Stimulated activated CD4-positive, alpha-beta T cell treated with anti-CD3 and anti-CD28 coated beads, TNF-alpha, amount 100 ng/mL, for 24 hours (primary cell): ENCODE measurements around the gene CLEC18B.
"Not testable (repeated sequence)": the region's sequence is repeated elsewhere in the genome, so short reads cannot be mapped to it uniquely, and the experiment has no call there.

Experiments used
- DNase-seq, 3 experiments: peaks; one replicate each; pipeline ENCODE4 v3.0.0-alpha.2; 2020; ENCODE audit warnings: low read depth in 3 of 3

Gene CLEC18B

DNA sequence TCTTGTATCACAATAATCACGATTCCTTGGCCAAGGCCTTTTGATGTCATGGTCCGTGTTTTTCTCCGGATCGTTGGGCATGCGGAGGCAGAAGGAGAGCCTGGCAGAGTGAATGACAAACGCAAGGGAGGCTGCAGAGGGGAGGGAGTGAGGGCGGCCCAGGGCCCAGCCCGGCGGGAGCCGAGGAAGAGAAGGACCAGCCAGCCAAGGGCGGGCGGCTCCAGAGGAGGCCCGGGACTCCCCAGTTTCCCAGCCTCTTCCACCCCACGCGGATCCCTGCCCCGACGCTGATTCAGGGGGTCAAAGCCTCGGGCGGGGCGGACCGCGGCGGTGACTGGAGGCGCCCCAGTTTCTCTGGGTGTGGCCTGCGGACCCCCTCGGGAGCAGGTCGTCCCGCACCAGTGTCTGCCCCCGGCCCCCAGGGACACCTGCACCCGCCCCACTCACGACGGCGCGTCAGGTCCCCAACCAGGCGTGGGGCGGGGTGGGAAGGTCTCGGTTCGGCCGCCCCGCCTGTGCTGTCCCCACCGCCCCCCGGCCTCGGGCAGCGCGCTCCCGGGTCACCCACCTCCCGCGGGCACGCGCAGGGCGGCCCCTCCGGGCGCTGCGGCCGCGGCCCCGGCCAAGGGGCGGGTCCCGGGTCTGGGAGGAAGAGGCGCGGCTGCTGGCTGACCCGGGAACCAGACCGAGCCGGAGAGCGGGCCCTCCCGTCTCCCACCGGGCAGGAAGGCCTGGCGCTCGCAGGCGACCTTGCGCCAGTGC is 14.5 kb downstream of the CLEC18B start:
- DNase-seq: not testable (repeated sequence)

GRCh38 chr16:74404148-74404933 is 16.9 kb downstream of the CLEC18B start:
- DNase-seq: not testable (repeated sequence)

DNA sequence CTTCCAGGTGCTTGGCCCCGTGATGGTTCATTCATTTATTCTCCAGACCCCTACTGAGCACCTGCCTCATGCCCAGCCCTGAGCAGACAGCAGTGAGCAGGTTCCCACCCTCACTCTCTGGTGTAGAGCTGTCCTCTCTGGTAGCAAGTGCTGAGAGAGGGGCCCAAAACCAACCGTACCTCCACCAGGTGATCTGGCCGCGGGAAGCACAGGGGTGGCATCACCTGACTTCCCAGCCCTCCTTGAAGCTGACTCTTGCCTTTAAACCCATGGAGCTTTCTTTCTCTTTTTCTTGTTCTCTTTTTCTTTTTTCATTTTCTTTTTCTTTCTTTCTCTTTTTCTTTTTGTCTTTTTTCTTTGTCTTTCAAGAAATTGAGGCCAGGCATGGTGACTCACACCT is 21.0 kb downstream of the CLEC18B start:
- DNase-seq: not testable (repeated sequence)

GRCh38 chr16:74398212-74398895 is 22.9 kb downstream of the CLEC18B start:
- DNase-seq: not testable (repeated sequence)

DNA sequence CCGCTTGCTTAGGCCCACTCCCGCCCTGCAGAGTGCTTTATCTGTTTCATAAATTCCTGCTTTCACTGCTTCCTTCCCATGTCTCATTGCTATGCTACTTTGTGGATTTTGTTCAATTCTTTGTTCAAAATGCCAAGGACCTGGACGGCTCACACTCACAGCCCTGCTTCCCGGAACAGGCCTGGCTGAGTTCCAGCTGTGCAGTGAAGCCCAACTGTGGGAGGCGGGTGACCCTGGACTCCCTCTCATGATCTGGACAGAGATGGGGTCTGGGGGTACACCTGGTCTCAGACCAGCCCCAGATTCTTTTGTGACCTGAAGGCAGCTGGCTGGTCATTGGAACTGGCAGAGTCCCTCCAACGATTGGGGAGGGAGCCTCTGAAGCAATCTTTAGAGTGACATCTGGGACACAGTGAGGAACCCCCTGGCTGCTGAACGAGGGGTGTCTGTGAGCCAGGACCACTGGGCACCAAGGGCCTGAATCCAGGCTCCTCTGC is 24.7 kb downstream of the CLEC18B start:
- DNase-seq: not testable (repeated sequence)

GRCh38 chr16:74394604-74395003 is 26.7 kb downstream of the CLEC18B start:
- DNase-seq: not testable (repeated sequence)

DNA sequence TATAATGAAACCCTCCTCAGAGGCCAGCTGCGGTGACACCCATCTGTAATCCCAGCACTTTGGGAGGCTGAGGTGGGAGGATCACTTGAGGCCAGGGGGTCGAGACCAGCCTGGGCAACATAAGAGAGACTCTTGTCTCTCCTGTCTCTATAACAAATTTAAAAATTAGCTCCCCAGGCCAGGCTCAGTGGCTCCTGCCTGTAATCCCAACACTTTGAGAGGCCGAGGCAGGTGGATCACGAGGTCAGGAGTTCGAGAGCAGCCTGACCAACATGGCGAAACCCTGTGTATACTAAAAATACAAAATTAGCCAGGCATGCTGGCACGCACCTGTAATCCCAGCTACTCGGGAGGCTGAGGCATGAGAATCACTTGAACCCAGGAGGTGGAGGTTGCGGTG is 27.1 kb downstream of the CLEC18B start:
- not testable (repeated sequence) for DNase-seq

- not testable (repeated sequence) for DNase-seq
Measured at GRCh38 chr16:74391454-74392050, 29.7 kb downstream of the CLEC18B start.

DNA sequence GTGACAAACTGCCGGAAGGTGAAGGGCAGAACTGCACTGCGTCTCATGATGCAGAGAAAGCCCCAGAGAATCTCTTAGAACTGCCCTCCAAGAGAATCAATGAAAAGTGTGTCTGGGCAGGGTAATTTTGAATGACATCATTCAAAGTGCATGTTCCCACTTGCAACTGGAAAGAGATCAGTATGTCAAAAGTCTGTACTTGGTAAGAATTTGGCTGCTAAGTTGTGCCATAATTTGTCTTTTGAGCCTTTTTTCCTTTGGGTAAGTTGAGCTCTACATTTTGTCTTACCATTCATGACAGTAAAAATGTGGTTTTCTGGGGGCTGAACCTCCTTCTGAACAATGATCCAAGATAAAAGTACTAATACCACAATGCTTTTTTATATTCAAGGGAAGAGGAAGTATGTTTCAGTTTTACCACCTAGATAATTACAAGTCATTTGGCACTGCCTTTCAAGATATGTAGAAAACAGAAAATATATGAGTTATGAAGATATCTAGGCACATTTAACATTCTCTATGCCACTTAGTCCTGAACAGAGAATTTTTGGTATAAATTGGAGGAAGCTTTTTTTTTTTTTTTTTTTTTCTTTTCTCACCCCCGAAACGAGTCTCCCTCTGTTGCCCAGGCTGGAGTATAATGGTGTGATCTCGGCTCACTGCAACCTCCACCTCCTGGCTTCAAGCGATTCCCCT is 38.8 kb downstream of the CLEC18B start:
- not testable (repeated sequence) for DNase-seq

- DNase-seq: not testable (repeated sequence)
Measured at GRCh38 chr16:74373847-74374184, 47.5 kb downstream of the CLEC18B start.

DNA sequence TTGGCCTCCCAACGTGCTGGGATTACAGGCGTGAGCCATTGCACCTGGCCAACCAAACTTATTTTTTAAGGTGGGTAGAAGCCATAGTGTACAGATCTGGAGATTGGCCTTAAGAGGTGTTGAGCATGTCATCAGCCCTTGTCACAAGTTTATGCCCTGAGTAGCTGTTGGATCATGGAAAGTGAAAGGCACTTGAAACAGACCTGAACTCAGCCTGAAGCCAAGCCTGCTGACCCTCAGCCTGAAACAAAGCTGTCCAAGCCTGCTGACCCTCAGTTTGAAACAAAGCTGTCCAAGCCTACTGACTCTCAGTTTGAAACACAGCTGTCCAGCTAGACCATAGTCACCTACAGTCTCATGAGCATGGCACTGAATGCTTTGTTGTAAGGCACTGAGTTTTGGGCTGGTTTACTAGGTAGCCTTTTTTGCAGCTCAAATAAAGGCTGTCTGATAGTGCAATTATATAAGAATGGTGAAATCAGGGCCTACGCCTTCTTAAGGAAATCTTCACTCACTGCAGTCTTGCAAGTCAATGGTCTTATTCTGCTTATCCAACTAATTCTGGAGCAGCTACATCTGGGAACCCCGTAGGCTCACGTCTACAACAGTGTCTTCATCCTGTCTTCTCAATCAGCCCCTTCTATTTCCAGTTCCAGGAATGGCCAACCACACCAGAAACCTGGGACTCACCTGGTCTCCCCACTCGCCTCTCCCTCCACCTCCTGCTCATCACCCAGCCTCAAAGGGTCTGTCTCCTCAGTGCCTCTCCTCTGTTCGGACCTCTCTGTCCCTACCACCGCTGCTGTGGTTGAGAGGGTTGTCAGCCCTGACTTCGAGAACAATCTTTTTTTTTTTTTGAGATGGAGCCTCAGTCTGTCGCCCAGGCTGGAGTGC is 48.1 kb downstream of the CLEC18B start:
- no peak for DNase-seq

GRCh38 chr16:74372369-74372768 is 48.9 kb downstream of the CLEC18B start:
- no peak for DNase-seq

- DNase-seq: not testable (repeated sequence)
Measured at GRCh38 chr16:74370338-74371135, 50.7 kb downstream of the CLEC18B start.

- peak; percentile 92 to 97 (median 96) for DNase-seq
Measured at GRCh38 chr16:74368002-74368911, 53.0 kb downstream of the CLEC18B start.

- DNase-seq: peak in 2 of 3 experiments; percentile 7 to 16
Measured at GRCh38 chr16:74367469-74368001, 53.7 kb downstream of the CLEC18B start.

- not testable (repeated sequence) for DNase-seq
Measured at GRCh38 chr16:74361646-74362610, 59.4 kb downstream of the CLEC18B start.
